Neural cell (in vitro differentiated cells): ENCODE results near the gene VSIG8. TPM values are rescaled to one million over a fixed set of nuclear protein-coding genes. Genes with fewer than 3 reads are reported as not detected.

Experiments used
- H2AFZ ChIP-seq: fragments of 200-600, 300-800 bp; sonication (generic), shearing (Covaris generic); 2 replicates; pipeline ENCODE4 v1.6.0; 2014; ENCODE audit warnings: low read depth, mild to moderate bottlenecking, antibody characterized with exemption, low read length, moderate library complexity
- H3F3A ChIP-seq: fragments of 200-600 bp; shearing (Covaris generic); 2 replicates; pipeline ENCODE4 v1.6.1; 2016; ENCODE audit warnings: mild to moderate bottlenecking, moderate library complexity, mixed read lengths, antibody characterized with exemption, low read length; ENCODE audit not compliant: insufficient read depth, poor library complexity, severe bottlenecking
- H3K27ac ChIP-seq: fragments of 200-600, 300-800 bp; sonication (generic), shearing (Covaris generic); 2 replicates; pipeline ENCODE4 v1.5.1; 2014; ENCODE audit warnings: mild to moderate bottlenecking, low read length, moderate library complexity
- H3K27me3 ChIP-seq: fragments of 300-800, 200-600 bp; sonication (generic), shearing (Covaris generic); 2 replicates; pipeline ENCODE4 v1.6.0; 2014; ENCODE audit warnings: mild to moderate bottlenecking, low read depth, low read length, moderate library complexity; ENCODE audit not compliant: insufficient read depth
- H3K36me3 ChIP-seq: fragments of 300-800, 200-600 bp; sonication (generic), shearing (Covaris generic); 2 replicates; pipeline ENCODE4 v1.5.1; 2014; ENCODE audit warnings: mild to moderate bottlenecking, antibody characterized with exemption, low read length, moderate library complexity; ENCODE audit not compliant: insufficient read depth
- H3K4me2 ChIP-seq: fragments of 300-800, 200-600 bp; sonication (generic), shearing (Covaris generic); 2 replicates; pipeline ENCODE4 v1.6.0; 2014; ENCODE audit warnings: mild to moderate bottlenecking, low read length
- H3K4me3 ChIP-seq: fragments of 300-800, 200-600 bp; sonication (generic), shearing (Covaris generic); 2 replicates; pipeline ENCODE4 v1.5.1; 2014; ENCODE audit warnings: mild to moderate bottlenecking, low read length, moderate library complexity
- H3K79me2 ChIP-seq: fragments of 200-600 bp; shearing (Covaris generic); replicated peaks from 2 replicates; pipeline ENCODE4 v1.6.0; 2014; ENCODE audit warnings: mild to moderate bottlenecking, low read length, moderate library complexity; ENCODE audit not compliant: insufficient read depth
- H3K9ac ChIP-seq: fragments of 300-800, 200-600 bp; sonication (generic), shearing (Covaris generic); 2 replicates; pipeline ENCODE4 v1.6.1; 2016; ENCODE audit warnings: mild to moderate bottlenecking, low read length, mixed read lengths
- H3K9me2 ChIP-seq: fragments of 200-600 bp; shearing (Covaris generic); 2 replicates; pipeline ENCODE4 v1.6.1; 2016; ENCODE audit warnings: mild to moderate bottlenecking, low read length, mixed read lengths; ENCODE audit not compliant: insufficient read depth
- H3K9me3 ChIP-seq: fragments of 200-600, 300-800 bp; sonication (generic), shearing (Covaris generic); 2 replicates; pipeline ENCODE4 v1.6.1; 2016; ENCODE audit warnings: mild to moderate bottlenecking, mixed run types, low read length, moderate library complexity, mixed read lengths
- H4K20me1 ChIP-seq: fragments of 200-600 bp; shearing (Covaris generic); 2 replicates; pipeline ENCODE4 v1.6.1; 2016; ENCODE audit warnings: mild to moderate bottlenecking, mixed run types; ENCODE audit not compliant: insufficient read depth
- CTCF ChIP-seq: fragments of 450-650 bp; IDR thresholded peaks from 2 replicates; pipeline ENCODE4 v1.5.1; 2014; ENCODE audit warnings: antibody characterized with exemption, mild to moderate bottlenecking, moderate library complexity; ENCODE audit not compliant: poor library complexity, severe bottlenecking
- EP300 ChIP-seq: fragments of 450-650 bp; conservative IDR thresholded peaks from 2 replicates; pipeline ENCODE4 v1.6.1; 2014; ENCODE audit warnings: antibody characterized with exemption, mild to moderate bottlenecking, moderate library complexity; ENCODE audit not compliant: poor library complexity, severe bottlenecking
- MXI1 ChIP-seq: fragments of 450-650 bp; conservative IDR thresholded peaks from 2 replicates; pipeline ENCODE4 v1.6.1; 2014; ENCODE audit warnings: antibody characterized with exemption, mild to moderate bottlenecking; ENCODE audit not compliant: poor library complexity, severe bottlenecking
- POLR2AphosphoS5 ChIP-seq: IDR thresholded peaks from 2 replicates; pipeline ENCODE4 v1.6.1; 2012
- RAD21 ChIP-seq: fragments of 450-650 bp; conservative IDR thresholded peaks from 2 replicates; pipeline ENCODE4 v1.6.1; 2014; ENCODE audit warnings: antibody characterized with exemption, mild to moderate bottlenecking, moderate library complexity
- REST ChIP-seq: IDR thresholded peaks from 2 replicates; pipeline ENCODE4 v1.6.1; 2012; ENCODE audit warnings: borderline replicate concordance
- SMC3 ChIP-seq: fragments of 450-650 bp; conservative IDR thresholded peaks from 2 replicates; pipeline ENCODE4 v1.6.1; 2014; ENCODE audit warnings: antibody characterized with exemption, mild to moderate bottlenecking, moderate library complexity; ENCODE audit not compliant: poor library complexity
- TAF1 ChIP-seq: IDR thresholded peaks from 2 replicates; pipeline ENCODE4 v1.6.1; 2012; ENCODE audit warnings: low read depth
- polyA plus RNA-seq: library from polyadenylated mRNA; depleted of rRNA; stranded (reverse); fragments of >200 nt; gene quantifications from 2 replicates; pipeline ENCODE4 v1.2.3, GENCODE V29; 2014

VSIG8 gene
- polyA plus RNA-seq, 1 donor from 2014 or later = 0.37 TPM

GRCh38 chr1:159826441-159827101 is 35.9 kb downstream of the VSIG8 start, which contains the start of gene SLAMF8:
Gene SLAMF8 (plus strand): TSS chr1:159826873. CDS start chr1:159826899, 26 bp downstream.
- Histone ChIP-seq H3K27me3 (peaks cover 80% of the 10 kb centered on the region), H3K4me3 (no peak within 1 kb of the TSS), H3K9me3 (no peaks in the 10 kb centered on the region), H3K27ac (no peak within 1 kb of the TSS), H3K36me3 (no peaks in the 10 kb centered on the region), H4K20me1 (no peaks in the 10 kb centered on the region), H3K9ac (no peak within 1 kb of the TSS), H3F3A (no peaks in the 10 kb centered on the region), H3K79me2 (no peaks in the 10 kb centered on the region), H2AFZ (no peak within 1 kb of the TSS), H3K9me2 (no peaks in the 10 kb centered on the region), H3K4me2 (no peak within 1 kb of the TSS)
- TF ChIP-seq CTCF (no peak), REST (no peak), POLR2AphosphoS5 (no peak), TAF1 (no peak), MXI1 (no peak), SMC3 (no peak), RAD21 (no peak)

GRCh38 chr1:159825564-159825963 is 36.9 kb downstream of the VSIG8 start:
- Histone ChIP-seq H3K4me2 (no peak overlapping the region), H3K79me2 (no peaks in the 10 kb centered on the region)

More at GRCh38 chr1:159825564-159825963, 36.9 kb downstream of the VSIG8 start:
- no peaks in the 10 kb centered on the region for H3K36me3 ChIP-seq
- peaks cover 83% of the 10 kb centered on the region for H3K27me3 ChIP-seq
- TF ChIP-seq POLR2AphosphoS5 = no peak
- no peak for TF ChIP-seq REST
- TF ChIP-seq SMC3 = no peak
- TF ChIP-seq CTCF = no peak
- TF ChIP-seq RAD21 = no peak
- no peak for TF ChIP-seq EP300
- no peak for TF ChIP-seq MXI1
- TF ChIP-seq TAF1 = no peak
- no peak overlapping the region for H2AFZ ChIP-seq
- H3F3A ChIP-seq = no peaks in the 10 kb centered on the region
- H3K4me3 ChIP-seq = no peak overlapping the region
- H3K9me3 ChIP-seq = no peaks in the 10 kb centered on the region
- no peak overlapping the region for H3K9ac ChIP-seq
- no peaks in the 10 kb centered on the region for H3K9me2 ChIP-seq
- no peaks in the 10 kb centered on the region for H4K20me1 ChIP-seq
- H3K27ac ChIP-seq = no peak overlapping the region
